Stimulated activated CD8-positive, alpha-beta memory T cell treated with anti-CD3 and anti-CD28 coated beads, Interleukin-12 subunit alpha, Interleukin-12 subunit beta, amount 100 ng/mL, for 4 hours (primary cell): ENCODE measurements around the gene PROX1.
"Not testable (repeated sequence)": the region's sequence is repeated elsewhere in the genome, so short reads cannot be mapped to it uniquely, and the experiment has no call there.

Experiments
- DNase-seq: peaks from one replicate; pipeline ENCODE4 v3.0.0-alpha.2; 2020; ENCODE audit warnings: low read depth

The PROX1 gene

DNA sequence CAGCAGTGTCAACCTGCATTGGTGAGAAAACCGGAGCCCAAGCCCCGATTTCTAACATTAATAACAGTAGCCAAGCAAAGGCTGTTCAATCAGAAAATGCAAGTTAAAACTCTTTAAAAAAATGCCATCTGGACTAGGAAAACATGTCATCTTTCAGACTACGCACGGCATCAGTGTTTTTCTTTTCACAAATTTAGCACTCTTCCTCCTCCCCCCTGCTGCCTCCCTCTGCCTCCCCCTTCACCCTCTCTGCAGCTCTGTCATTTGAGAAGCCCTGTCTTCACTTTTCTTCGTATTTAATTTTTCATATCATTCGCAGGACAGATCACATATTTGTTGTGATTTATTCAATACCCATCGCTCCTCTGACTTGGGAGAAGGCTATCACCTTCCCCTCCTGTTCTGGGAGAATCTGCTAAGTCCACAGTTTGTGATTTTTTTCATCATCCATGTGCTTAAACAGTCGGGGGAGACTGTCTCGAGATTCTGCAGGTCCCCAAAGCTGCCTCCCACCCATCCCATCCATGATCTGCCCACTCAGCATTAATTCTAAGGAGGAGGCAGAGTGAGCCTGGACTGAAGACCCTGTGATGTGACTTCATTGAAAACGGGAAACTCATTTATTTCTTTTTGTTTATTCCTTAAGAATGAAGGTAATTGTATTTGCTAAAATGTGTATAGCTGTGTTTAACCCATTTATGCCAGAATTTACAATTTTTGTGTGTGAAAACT, 84.8 kb downstream of the PROX1 start:
- DNase-seq: no peak

DNA sequence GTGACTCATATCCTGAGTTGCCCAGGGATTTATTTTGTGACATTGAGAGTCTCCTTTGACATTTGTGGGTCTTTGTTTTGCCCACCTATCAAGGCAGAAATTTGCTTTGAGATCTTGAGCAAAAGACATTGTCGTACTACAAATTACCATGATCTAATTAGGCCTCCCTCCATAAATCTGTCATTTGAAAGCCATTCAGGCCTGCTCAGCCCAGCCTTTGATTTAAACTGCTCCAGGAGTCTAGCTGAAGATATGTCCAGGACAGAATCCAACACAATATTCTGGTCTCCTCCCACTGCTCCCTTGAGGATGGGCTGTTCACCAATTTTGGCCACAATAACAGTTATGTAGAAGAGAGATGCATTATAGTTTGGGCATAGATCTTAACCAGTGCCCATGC, 86.7 kb downstream of the PROX1 start:
- DNase-seq: no peak

DNA sequence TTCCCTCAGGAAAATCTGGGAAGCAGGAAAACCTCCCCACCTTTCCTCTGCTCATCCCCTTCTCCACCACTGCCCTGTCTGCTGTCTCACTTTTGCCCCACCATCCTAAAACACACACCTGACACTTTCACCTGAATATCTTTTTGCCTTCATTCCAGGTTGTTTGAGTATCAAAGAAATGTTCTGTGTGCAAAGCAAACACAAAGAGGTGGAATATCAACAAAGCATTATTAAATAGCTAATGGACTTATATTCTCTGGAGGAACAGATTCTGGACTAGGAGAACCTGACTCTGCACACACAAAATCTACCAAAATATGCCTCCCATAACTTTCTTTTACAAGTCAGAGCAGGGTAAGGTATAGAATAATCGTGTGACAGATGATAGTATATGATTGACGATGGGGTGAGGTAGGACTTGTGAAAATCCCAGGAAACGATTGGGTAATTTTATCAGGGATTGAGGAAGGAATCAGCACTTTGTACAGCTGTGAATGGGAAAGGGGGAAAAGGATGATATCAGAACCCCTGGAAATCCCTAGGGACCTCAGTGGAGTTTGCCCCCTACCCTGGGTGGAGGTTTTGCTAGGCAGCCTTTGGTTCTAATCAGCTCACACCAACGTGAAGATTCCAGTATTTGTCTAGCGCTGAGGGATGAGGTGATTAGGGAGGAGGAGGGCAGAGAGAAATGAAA, 87.7 kb downstream of the PROX1 start:
- no peak for DNase-seq

- DNase-seq: no peak
These were observed 88.4 kb downstream of the PROX1 start for GRCh38 chr1:214075999-214076707.

DNA sequence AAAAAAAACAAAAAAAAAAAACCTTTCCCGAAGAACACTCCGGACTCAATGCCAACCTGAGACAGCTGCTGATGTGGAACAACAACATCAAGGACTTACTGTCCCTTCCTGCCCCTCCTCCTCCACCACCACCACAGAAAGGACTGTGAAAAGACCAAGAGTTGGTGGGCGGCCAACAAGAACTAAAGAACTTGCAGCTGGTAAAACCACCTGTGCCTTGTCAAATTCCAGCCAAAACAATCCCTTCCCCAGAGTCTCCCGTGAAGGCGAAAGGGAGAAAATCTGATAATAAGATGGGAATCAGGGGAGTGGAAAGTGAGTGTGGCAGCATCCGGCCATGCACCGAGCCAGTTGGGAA, 88.9 kb downstream of the PROX1 start:
- DNase-seq: no peak

GRCh38 chr1:214078950-214079349, 91.2 kb downstream of the PROX1 start:
- no peak for DNase-seq

- no peak for DNase-seq
These were observed 97.6 kb downstream of the PROX1 start for GRCh38 chr1:214085325-214085724.

GRCh38 chr1:214086945-214087344, 99.2 kb downstream of the PROX1 start:
- DNase-seq: no peak

GRCh38 chr1:214089003-214089402, 101.2 kb downstream of the PROX1 start:
- not testable (repeated sequence) for DNase-seq
